AG09309 (cell line): ENCODE measurements around the gene TANK.
A peak's percentile ranks its signal among the peaks of the same experiment; 100 is the strongest.

ENCODE experiments used
- DNase-seq: peaks from one replicate; pipeline ENCODE4 v3.0.0-alpha.2; 2010; ENCODE audit warnings: low read depth
- H3K4me3 ChIP-seq: 2 replicates; pipeline ENCODE4 v1.5.1; 2011; ENCODE audit warnings: mild to moderate bottlenecking, low read depth, low read length, moderate library complexity; ENCODE audit not compliant: control insufficient read depth
- TF ChIP-seq, protein P1 (sequence below): IDR thresholded peaks from 2 replicates; pipeline ENCODE4 v1.5.1; 2011; ENCODE audit warnings: mild to moderate bottlenecking, low read depth, low read length, inconsistent platforms; ENCODE audit not compliant: insufficient read depth, control insufficient read depth; ENCODE audit errors: missing control alignments

The TANK gene

GRCh38 chr2:161223139-161223732 is 63.0 kb downstream of the TANK start:
- no peak for DNase-seq
- TF ChIP-seq, protein P1, sequence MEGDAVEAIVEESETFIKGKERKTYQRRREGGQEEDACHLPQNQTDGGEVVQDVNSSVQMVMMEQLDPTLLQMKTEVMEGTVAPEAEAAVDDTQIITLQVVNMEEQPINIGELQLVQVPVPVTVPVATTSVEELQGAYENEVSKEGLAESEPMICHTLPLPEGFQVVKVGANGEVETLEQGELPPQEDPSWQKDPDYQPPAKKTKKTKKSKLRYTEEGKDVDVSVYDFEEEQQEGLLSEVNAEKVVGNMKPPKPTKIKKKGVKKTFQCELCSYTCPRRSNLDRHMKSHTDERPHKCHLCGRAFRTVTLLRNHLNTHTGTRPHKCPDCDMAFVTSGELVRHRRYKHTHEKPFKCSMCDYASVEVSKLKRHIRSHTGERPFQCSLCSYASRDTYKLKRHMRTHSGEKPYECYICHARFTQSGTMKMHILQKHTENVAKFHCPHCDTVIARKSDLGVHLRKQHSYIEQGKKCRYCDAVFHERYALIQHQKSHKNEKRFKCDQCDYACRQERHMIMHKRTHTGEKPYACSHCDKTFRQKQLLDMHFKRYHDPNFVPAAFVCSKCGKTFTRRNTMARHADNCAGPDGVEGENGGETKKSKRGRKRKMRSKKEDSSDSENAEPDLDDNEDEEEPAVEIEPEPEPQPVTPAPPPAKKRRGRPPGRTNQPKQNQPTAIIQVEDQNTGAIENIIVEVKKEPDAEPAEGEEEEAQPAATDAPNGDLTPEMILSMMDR: peak; percentile 48
- H3K4me3 ChIP-seq: no peak overlapping the region

DNA sequence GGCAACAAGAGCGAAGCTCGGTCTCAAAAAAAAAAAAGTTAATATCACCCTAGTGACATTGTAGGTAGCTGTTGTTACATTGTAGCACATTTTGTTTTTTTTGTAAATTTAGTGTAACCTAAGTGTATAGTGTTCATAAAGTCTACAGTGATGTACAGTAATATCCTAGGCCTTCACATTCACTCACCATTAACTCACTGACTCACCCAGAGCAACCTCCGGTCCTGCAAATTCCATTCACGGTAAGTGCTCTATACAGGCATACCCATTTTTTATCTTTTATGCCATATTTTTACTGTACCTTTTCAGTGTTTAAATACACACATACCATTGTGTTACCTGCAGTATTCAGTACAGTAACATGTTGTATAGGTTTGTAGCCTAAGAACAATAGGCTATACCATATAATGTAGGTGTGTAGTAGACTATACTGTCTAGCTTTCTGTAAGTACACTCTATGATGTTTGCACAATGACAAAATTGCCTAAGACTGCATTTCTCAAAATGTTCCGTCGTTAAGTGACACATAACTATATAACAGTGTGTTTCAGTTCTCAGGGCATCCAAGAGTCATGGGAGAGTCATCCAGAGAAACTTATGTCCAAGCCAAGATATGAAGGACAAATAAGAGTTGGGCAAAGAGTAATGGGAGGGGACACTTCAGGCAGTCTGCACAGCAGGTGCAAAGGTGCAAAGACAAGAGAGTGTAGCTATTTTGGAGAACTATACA is 68.4 kb downstream of the TANK start:
- DNase-seq: no peak
- no peak overlapping the region for H3K4me3 ChIP-seq
- TF ChIP-seq, protein P1: no peak

GRCh38 chr2:161230959-161231358 is 70.7 kb downstream of the TANK start:
- no peak for DNase-seq
- TF ChIP-seq, protein P1: no peak
- no peak overlapping the region for H3K4me3 ChIP-seq

GRCh38 chr2:161232571-161232970 is 72.3 kb downstream of the TANK start:
- DNase-seq: no peak
- TF ChIP-seq, protein P1: no peak
- no peak overlapping the region for H3K4me3 ChIP-seq

- TF ChIP-seq, protein P1: no peak
- H3K4me3 ChIP-seq: no peak overlapping the region
- no peak for DNase-seq
These were observed 73.7 kb downstream of the TANK start for GRCh38 chr2:161233858-161234431.

GRCh38 chr2:161234627-161235026 is 74.4 kb downstream of the TANK start:
- no peak for DNase-seq
- TF ChIP-seq, protein P1: no peak
- H3K4me3 ChIP-seq: no peak overlapping the region
